ENCODE results near the gene C1orf74. TPM values are rescaled to one million over a fixed set of nuclear protein-coding genes. Genes with fewer than 3 reads are reported as not detected.

C1orf74 gene
- total RNA-seq, 1 donor from 2014 or later, result 0.11 TPM

DNA sequence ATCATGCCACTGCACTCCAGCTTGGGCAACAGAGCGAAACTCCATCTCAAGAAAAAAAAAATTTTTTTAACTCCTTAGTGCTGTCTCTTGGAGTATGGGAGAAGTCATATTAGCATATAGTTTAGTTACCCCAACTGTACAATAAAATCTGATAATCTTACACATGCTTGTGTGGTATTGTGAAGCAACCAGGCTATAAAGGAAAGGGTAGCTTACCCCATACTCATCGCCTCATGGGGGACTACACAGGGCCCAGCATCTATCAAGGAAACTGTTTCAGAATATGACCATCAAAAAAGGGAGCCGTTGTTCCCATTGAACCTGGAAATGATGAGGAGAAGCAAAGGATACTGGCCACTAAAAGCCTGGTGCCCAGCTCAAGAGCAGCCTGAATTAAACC lies 31.5 kb downstream of the C1orf74 start:
- H3K4me3 ChIP-seq, result no peak overlapping the region
- H3K4me1 ChIP-seq, result no peaks in the 10 kb centered on the region
- intact Hi-C loops (cut with DNase I), result no loop called here
- TF ChIP-seq, protein P1, sequence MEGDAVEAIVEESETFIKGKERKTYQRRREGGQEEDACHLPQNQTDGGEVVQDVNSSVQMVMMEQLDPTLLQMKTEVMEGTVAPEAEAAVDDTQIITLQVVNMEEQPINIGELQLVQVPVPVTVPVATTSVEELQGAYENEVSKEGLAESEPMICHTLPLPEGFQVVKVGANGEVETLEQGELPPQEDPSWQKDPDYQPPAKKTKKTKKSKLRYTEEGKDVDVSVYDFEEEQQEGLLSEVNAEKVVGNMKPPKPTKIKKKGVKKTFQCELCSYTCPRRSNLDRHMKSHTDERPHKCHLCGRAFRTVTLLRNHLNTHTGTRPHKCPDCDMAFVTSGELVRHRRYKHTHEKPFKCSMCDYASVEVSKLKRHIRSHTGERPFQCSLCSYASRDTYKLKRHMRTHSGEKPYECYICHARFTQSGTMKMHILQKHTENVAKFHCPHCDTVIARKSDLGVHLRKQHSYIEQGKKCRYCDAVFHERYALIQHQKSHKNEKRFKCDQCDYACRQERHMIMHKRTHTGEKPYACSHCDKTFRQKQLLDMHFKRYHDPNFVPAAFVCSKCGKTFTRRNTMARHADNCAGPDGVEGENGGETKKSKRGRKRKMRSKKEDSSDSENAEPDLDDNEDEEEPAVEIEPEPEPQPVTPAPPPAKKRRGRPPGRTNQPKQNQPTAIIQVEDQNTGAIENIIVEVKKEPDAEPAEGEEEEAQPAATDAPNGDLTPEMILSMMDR (IDR thresholded peaks at IDR 0.05), result no peak
- no peaks in the 10 kb centered on the region for H3K27me3 ChIP-seq
- DNase-seq (ENCODE audit: low spot score in 2 of 2), result no peak
- no peaks in the 10 kb centered on the region for H3K36me3 ChIP-seq
- no peak overlapping the region for H3K27ac ChIP-seq
- H3K9me3 ChIP-seq, result no peaks in the 10 kb centered on the region

DNA sequence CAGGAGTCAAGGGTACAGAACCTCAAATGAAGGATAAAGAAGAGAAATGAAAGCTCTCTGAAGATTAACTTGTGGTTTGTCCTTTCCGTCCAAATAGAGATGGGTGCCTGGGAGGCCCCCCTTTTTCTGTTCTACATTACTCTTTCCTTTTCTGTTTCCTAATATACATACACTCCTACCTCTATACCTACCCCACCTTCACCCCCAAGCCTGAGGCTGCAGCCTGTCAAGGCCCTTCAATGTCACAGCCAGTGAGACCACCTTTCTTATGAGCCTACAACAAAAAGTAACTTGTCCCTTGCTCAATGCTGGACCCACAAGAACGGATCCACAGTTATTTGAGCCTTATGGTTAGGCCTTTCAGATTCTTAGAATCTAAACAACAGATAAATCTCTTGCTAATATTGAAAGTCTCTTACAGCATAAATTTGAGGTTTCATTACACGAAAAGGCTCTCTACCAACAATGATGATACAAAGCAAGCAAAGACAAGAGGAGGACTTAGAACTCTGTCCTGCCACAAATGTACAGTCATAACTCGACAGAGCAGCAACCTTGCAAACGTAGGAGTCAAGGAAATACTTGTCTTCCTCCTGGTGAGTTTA lies 32.6 kb downstream of the C1orf74 start:
- Histone ChIP-seq H3K9me3 (no peaks in the 10 kb centered on the region), H3K27ac (no peak overlapping the region), H3K36me3 (no peaks in the 10 kb centered on the region), H3K4me1 (no peaks in the 10 kb centered on the region), H3K4me3 (no peak overlapping the region), H3K27me3 (no peaks in the 10 kb centered on the region)
- TF ChIP-seq, protein P1 (IDR thresholded peaks at IDR 0.05), result no peak
- intact Hi-C loops (cut with DNase I), result no loop called here
- DNase-seq (ENCODE audit: low spot score in 2 of 2), result no peak

DNA sequence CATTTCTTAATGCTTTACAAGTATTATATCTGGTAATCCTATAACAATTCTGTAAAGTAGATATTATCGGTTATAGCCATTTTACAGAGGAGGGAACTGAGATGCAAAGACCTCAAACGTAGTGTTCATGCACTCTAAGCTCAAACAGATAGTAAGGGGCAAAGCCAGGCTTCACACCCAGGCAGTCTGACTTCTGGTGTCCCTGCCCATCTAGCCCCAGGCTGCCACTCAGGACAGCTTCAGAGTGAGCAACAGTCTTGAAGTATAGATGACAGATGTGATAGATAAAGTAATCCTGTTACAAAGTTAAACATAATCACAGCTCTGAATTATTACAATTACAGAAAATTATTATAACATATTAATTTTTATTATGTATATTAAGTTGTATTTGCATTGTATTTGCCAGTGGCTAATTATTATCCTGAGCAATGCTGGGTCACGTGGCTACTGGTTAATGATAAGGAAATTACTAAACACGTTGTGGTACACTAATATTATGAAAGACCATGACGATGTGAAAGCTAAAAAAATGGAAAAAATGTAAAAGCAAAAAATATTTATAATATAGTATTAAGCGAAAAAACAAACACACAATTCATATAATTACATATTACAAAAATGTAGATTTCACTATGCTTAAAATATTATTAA lies 34.6 kb downstream of the C1orf74 start:
- H3K4me1 ChIP-seq, result no peaks in the 10 kb centered on the region
- H3K9me3 ChIP-seq, result no peaks in the 10 kb centered on the region
- H3K27ac ChIP-seq, result no peak overlapping the region
- TF ChIP-seq, protein P1 (IDR thresholded peaks at IDR 0.05), result no peak
- no peak overlapping the region for H3K4me3 ChIP-seq
- H3K27me3 ChIP-seq, result no peaks in the 10 kb centered on the region
- no peak for DNase-seq (ENCODE audit: low spot score in 2 of 2)
- no peaks in the 10 kb centered on the region for H3K36me3 ChIP-seq
- intact Hi-C loops (cut with DNase I), result loop anchor here (2.0 kb wide), 1 partner anchor 173 kb away; no protein-coding TSS in a partner anchor

DNA sequence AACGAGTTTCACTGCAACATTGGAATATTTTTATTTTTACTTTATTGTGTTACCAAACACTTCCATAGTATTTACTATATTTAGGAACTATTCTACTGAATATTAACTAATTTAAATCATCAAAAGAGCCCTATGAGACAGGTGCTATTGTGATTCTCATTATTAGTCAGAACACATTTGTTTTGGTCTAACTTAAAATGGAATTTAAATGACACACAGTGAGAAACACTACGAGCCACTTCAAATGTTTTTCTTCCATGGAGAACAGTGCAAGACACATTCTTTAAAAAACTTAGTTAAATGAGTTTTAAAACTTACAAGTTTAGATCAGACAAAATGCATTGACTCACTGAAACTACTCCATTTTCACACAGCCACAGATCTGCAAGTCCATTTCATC lies 35.2 kb downstream of the C1orf74 start:
- Histone ChIP-seq H3K4me1 (no peaks in the 10 kb centered on the region), H3K36me3 (no peaks in the 10 kb centered on the region), H3K27ac (no peak overlapping the region), H3K4me3 (no peak overlapping the region), H3K27me3 (no peaks in the 10 kb centered on the region), H3K9me3 (no peaks in the 10 kb centered on the region)
- DNase-seq (ENCODE audit: low spot score in 2 of 2), result no peak
- TF ChIP-seq, protein P1 (IDR thresholded peaks at IDR 0.05), result no peak
- intact Hi-C loops (cut with DNase I), result loop anchor here (2.0 kb wide), 1 partner anchor 172 kb away; no protein-coding TSS in a partner anchor

DNA sequence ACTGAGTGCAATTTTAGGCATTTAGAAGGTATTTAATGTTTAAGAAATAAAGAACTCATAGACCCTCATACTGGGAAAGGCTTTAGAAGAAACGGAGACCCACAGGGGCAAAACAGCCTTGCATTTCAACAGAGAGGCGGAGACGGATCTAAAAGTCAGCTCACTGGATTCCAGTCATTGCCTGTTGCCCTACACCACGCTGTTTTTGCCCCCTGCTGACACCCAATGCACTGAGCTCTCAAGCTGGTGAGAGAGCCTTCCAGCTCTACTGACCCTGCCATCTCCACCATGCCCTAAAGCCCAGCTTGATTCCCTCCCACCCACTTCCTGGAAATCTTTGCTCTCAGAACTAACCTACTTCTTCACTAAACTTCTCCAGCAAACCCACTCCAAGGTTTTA lies 35.7 kb downstream of the C1orf74 start:
- H3K9me3 ChIP-seq, result no peaks in the 10 kb centered on the region
- H3K27ac ChIP-seq, result no peak overlapping the region
- H3K4me1 ChIP-seq, result no peaks in the 10 kb centered on the region
- intact Hi-C loops (cut with DNase I), result loop anchor here (2.0 kb wide), 1 partner anchor 172 kb away; no protein-coding TSS in a partner anchor
- H3K36me3 ChIP-seq, result no peaks in the 10 kb centered on the region
- H3K27me3 ChIP-seq, result no peaks in the 10 kb centered on the region
- H3K4me3 ChIP-seq, result no peak overlapping the region
- TF ChIP-seq, protein P1 (IDR thresholded peaks at IDR 0.05), result no peak
- no peak for DNase-seq (ENCODE audit: low spot score in 2 of 2)
